PC-9 (cell line): ENCODE measurements around the gene IGFLR1. TPM values are rescaled to one million over a fixed set of nuclear protein-coding genes. Genes with fewer than 3 reads are reported as not detected.

Source experiments
- BruUV-seq: library from RNA; stranded (reverse); fragments of 400-500 nt; replicated peaks from 2 replicates; lab custom pipeline; 2021; lab: Mats Ljungman, UMichigan
- CTCF ChIA-PET: fragments of 300-600 bp; sonication (Branson Sonifier 250); formaldehyde crosslinking; loops from one replicate; lab custom pipeline; 2022; ENCODE audit warnings: antibody characterized with exemption; lab: Charles Lee
- POLR2A ChIA-PET: fragments of 300-600 bp; sonication (Branson Sonifier 250); formaldehyde crosslinking; loops from one replicate; lab custom pipeline; 2022; ENCODE audit warnings: antibody characterized with exemption; ENCODE audit not compliant: unreplicated experiment; lab: Charles Lee
- DNase-seq, 2 experiments: peaks; one replicate each; pipeline versions ENCODE4 v3.0.0 to v3.0.0-alpha.2; 2015 to 2022; ENCODE audit warnings: mixed read lengths in 1 of 2
- H2AFZ ChIP-seq: fragments of 200-600 bp; sonication (generic); 2 replicates; pipeline ENCODE4 v1.8.1; 2017; ENCODE audit warnings: antibody characterized with exemption
- H3F3A ChIP-seq: fragments of 200-600 bp; sonication (generic); 2 replicates; pipeline ENCODE4 v1.8.1; 2017; ENCODE audit warnings: antibody characterized with exemption, mild to moderate bottlenecking, low read depth; ENCODE audit not compliant: insufficient read depth
- H3K27ac ChIP-seq: fragments of 200-600 bp; sonication (generic); 2 replicates; pipeline ENCODE4 v1.6.1; 2016; ENCODE audit warnings: mixed run types
- H3K27me3 ChIP-seq: fragments of 200-600 bp; sonication (generic); 2 replicates; pipeline ENCODE4 v1.6.1; 2016; ENCODE audit warnings: low read depth, mixed run types; ENCODE audit not compliant: insufficient read depth
- H3K36me3 ChIP-seq: fragments of 200-600 bp; sonication (generic); 2 replicates; pipeline ENCODE4 v1.6.1; 2016; ENCODE audit warnings: low read depth, mixed run types
- H3K4me1 ChIP-seq: fragments of 200-600 bp; sonication (generic); replicated peaks from 2 replicates; pipeline ENCODE4 v1.6.1; 2016; ENCODE audit warnings: mixed run types; ENCODE audit not compliant: insufficient read depth
- H3K4me2 ChIP-seq: fragments of 200-600 bp; sonication (generic); 2 replicates; pipeline ENCODE4 v1.6.1; 2017; ENCODE audit warnings: mixed run types
- H3K4me3 ChIP-seq: fragments of 200-600 bp; sonication (generic); 2 replicates; pipeline ENCODE4 v1.6.1; 2016; ENCODE audit warnings: mixed run types
- H3K79me2 ChIP-seq: fragments of 200-600 bp; sonication (generic); 2 replicates; pipeline ENCODE4 v1.6.1; 2017; ENCODE audit warnings: low read depth, mixed run types
- H3K9me2 ChIP-seq: fragments of 200-600 bp; sonication (generic); 2 replicates; pipeline ENCODE4 v1.8.1; 2017; ENCODE audit warnings: mild to moderate bottlenecking; ENCODE audit not compliant: insufficient read depth
- H3K9me3 ChIP-seq: fragments of 200-600 bp; sonication (generic); 2 replicates; pipeline ENCODE4 v1.8.1; 2016; ENCODE audit warnings: low read depth; ENCODE audit not compliant: insufficient read depth
- H4K20me1 ChIP-seq: fragments of 200-600 bp; sonication (generic); 2 replicates; pipeline ENCODE4 v1.8.1; 2017; ENCODE audit not compliant: insufficient read depth
- EZH2 ChIP-seq: fragments of 200-600 bp; sonication (generic); IDR thresholded peaks from 2 replicates; pipeline ENCODE4 v1.8.0; 2017; ENCODE audit warnings: antibody characterized with exemption, low read depth
- intact Hi-C: fragments of 100-400 bp; cut with micrococcal nuclease; formaldehyde crosslinking; loops from one replicate; pipeline ENCODE4 v1.10.0; 2022; ENCODE audit not compliant: unreplicated experiment
- total RNA-seq: library from RNA; stranded (reverse); gene quantifications from 2 replicates; pipeline ENCODE4 v1.2.3, GENCODE V29; 2021
- TF ChIP-seq, protein P1 (sequence below): fragments of 200-600 bp; sonication (generic); conservative IDR thresholded peaks from 2 replicates; pipeline ENCODE4 v1.6.1; 2017; ENCODE audit warnings: mixed run types, antibody characterized with exemption, mild to moderate bottlenecking, moderate library complexity

IGFLR1 gene
- total RNA-seq, 1 experiment from 2014 or later, result 9.7 TPM

DNA sequence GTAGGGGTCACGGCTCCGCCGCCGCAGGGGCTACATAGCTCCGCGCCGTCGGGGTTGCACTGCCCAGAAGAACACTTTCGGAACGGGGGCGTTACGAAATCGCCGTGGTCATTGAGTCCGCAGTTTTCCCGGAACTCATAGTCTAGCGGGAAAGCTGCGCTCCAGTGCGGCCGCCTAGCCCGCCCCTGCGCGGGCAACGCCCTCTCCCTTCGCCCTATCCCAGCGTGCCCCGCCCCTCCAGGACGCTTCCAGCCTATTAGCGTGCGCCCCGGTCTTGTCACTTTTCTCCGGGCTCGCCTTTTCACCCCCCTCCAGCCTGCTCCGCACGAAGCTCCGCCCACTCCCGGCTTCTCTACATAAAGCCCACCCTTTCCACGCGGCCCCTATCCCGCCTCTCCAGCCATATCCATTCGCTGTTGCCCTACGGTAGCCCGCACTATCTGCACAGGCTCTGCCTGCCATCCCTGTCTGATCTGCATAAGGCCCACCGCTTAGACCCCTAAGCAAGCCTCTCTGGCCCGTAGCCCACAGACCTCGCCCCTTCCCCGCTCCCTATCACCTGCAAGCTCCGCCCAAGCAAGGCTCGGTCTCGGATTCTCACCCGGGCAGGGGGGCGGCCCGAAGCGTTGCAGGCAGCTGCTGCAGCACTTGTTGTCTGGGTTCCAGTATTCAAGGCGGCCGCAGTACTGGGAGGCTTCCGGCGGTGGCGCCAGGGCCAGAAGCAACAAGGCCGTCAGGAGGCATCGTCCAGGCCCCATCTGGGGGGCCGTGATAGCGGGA lies 1.6 kb downstream of the IGFLR1 start:
- Histone ChIP-seq H3K9me2 (no peaks in the 10 kb centered on the region), H3K4me3 (peak overlapping the region; percentile 86), H3K4me1 (peaks cover 10% of the 10 kb centered on the region; the same call in 1 of the 2 replicates), H3K36me3 (no peaks in the 10 kb centered on the region), H3K9me3 (no peaks in the 10 kb centered on the region), H3K27me3 (no peaks in the 10 kb centered on the region), H3K4me2 (peak overlapping the region; percentile 100), H3K27ac (no peak overlapping the region), H3F3A (peaks cover 20% of the 10 kb centered on the region; the same call in 1 of the 2 replicates), H2AFZ (peak overlapping the region; percentile 88), H4K20me1 (no peaks in the 10 kb centered on the region), H3K79me2 (peaks cover 1% of the 10 kb centered on the region)
- peak; percentile 86 to 96 for DNase-seq
- no TSS peak for BruUV-seq
- intact Hi-C loops, result loop anchor here (2.0 to 10.0 kb wide), 3 partner anchors 18 to 254 kb away; partner anchors contain the start of genes HCST, NFKBID, PROSER3 and SDHAF1
- CTCF ChIA-PET, result interaction anchor here (0.6 kb wide), 1 partner anchor 429 kb away, joined by 7 read pairs; no protein-coding TSS in a partner anchor
- POLR2A ChIA-PET, result interaction anchor here (0.5 kb wide), 1 partner anchor 33 kb away, joined by 5 read pairs; no protein-coding TSS in a partner anchor
- no peak for TF ChIP-seq EZH2
- TF ChIP-seq, protein P1, sequence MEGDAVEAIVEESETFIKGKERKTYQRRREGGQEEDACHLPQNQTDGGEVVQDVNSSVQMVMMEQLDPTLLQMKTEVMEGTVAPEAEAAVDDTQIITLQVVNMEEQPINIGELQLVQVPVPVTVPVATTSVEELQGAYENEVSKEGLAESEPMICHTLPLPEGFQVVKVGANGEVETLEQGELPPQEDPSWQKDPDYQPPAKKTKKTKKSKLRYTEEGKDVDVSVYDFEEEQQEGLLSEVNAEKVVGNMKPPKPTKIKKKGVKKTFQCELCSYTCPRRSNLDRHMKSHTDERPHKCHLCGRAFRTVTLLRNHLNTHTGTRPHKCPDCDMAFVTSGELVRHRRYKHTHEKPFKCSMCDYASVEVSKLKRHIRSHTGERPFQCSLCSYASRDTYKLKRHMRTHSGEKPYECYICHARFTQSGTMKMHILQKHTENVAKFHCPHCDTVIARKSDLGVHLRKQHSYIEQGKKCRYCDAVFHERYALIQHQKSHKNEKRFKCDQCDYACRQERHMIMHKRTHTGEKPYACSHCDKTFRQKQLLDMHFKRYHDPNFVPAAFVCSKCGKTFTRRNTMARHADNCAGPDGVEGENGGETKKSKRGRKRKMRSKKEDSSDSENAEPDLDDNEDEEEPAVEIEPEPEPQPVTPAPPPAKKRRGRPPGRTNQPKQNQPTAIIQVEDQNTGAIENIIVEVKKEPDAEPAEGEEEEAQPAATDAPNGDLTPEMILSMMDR, result no peak; the same call in 1 of the 2 replicates

DNA sequence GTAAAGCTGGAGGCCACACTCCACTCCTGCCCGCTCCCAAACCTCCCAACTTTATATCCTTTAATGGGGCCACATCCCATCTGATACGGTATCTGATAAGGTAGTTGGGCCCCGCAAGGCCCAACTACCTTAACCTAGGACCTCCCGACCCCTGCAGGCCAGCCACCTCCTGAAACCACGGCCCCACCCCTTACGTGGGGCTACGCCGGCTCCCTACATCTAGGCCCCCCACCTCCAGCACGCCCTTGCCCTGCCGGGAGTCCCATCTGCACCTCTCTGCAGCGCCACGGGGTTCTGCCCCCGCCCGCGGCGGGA lies 2.2 kb downstream of the IGFLR1 start:
- BruUV-seq, result no TSS peak
- Histone ChIP-seq H3K27me3 (no peaks in the 10 kb centered on the region), H2AFZ (peak overlapping the region; percentile 77), H3K27ac (no peak overlapping the region), H3K9me2 (no peaks in the 10 kb centered on the region), H3F3A (peaks cover 20% of the 10 kb centered on the region; the same call in 1 of the 2 replicates), H3K4me1 (peaks cover 10% of the 10 kb centered on the region; the same call in 1 of the 2 replicates), H3K4me3 (peak overlapping the region; percentile 86), H4K20me1 (no peaks in the 10 kb centered on the region), H3K36me3 (no peaks in the 10 kb centered on the region), H3K9me3 (no peaks in the 10 kb centered on the region), H3K79me2 (no peaks in the 10 kb centered on the region), H3K4me2 (peak overlapping the region; percentile 100)
- DNase-seq, result no peak
- intact Hi-C loops, result loop anchor here (2.0 to 10.0 kb wide), 3 partner anchors 19 to 255 kb away; partner anchors contain the start of genes HCST, NFKBID, PROSER3 and SDHAF1
- POLR2A ChIA-PET, result interaction anchor here (0.5 kb wide), 1 partner anchor 33 kb away, joined by 5 read pairs; no protein-coding TSS in a partner anchor
- TF ChIP-seq EZH2, result no peak
- TF ChIP-seq, protein P1, result no peak
- CTCF ChIA-PET, result no interaction called here

DNA sequence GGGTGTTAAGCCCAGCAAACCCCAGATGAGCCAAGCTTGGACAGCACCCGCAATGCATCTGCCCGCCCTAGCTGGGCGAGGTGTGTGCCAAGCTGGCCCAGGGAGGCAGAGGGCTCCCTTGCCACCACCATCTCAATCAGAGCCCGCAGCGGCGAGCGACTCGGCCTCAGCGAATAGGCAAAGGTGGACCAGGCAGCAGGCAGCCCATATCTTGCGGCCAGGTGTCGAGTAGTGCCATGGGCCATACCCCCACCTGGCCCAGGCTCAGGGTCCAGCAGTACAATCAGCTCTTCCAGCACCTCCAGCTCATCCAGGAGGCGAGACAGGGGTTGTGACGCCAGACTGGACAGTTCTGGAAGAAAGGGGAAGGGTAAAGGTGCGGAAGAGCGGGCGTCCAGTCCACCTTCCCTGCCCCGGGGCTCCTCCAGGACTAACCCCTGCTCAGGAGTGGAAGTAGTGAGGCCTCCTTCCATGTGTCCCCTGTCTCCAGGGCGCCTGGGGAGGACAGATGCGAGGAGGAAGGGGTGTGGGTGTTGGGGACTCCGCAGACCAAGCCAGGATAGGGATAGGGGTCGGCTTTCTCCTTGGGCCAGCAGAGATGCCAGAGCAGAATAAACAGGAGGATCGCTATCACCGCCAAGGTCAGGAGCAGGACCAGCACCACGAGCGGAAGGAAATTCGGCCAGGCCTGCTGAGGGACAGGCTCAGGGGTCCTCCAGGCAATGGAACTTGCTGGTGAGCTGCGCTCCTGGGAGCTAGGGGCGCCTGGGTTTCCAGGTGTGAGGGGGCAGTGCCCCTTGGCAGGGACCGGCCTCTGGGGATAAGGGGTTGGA lies 2.8 kb downstream of the IGFLR1 start:
- Histone ChIP-seq H3K4me3 (peak overlapping the region; percentile 86), H2AFZ (no peak overlapping the region), H4K20me1 (no peaks in the 10 kb centered on the region), H3K27me3 (no peaks in the 10 kb centered on the region), H3K4me1 (peaks cover 10% of the 10 kb centered on the region; the same call in 1 of the 2 replicates), H3K79me2 (no peaks in the 10 kb centered on the region), H3K9me3 (no peaks in the 10 kb centered on the region), H3K27ac (no peak overlapping the region), H3K36me3 (no peaks in the 10 kb centered on the region), H3K9me2 (no peaks in the 10 kb centered on the region), H3K4me2 (peak overlapping the region; percentile 100), H3F3A (peaks cover 19% of the 10 kb centered on the region; the same call in 1 of the 2 replicates)
- ChIA-PET CTCF (no interaction called here), POLR2A (no interaction called here)
- DNase-seq, result no peak
- intact Hi-C loops, result loop anchor here (2.0 to 10.0 kb wide), 3 partner anchors 19 to 255 kb away; partner anchors contain the start of genes HCST, NFKBID, PROSER3 and SDHAF1
- no TSS peak for BruUV-seq
- TF ChIP-seq, protein P1, result no peak
- no peak for TF ChIP-seq EZH2
